PFSK-1 (cell line): ENCODE measurements around the gene CCDC12.

Experiments used
- FOXP2 ChIP-seq: optimal IDR thresholded peaks from 2 replicates; pipeline ENCODE3; 2011; ENCODE audit warnings: borderline replicate concordance, control low read depth, inconsistent platforms; ENCODE audit not compliant: insufficient read depth; ENCODE audit errors: extremely low read length, extremely low read depth
- POLR2AphosphoS5 ChIP-seq: IDR thresholded peaks from 2 replicates; pipeline ENCODE4 v1.6.1; 2012; ENCODE audit warnings: low read depth, mild to moderate bottlenecking, control low read depth, low read length, moderate library complexity
- REST ChIP-seq, 2 experiments: IDR thresholded peaks; 2 replicates each; pipeline versions ENCODE4 v1.6.1 to v1.8.0; 2011 to 2012; ENCODE audit warnings: low read depth in 2 of 2, low read length in 2 of 2, control low read depth in 1 of 2, inconsistent platforms in 1 of 2, mild to moderate bottlenecking in 1 of 2, moderate library complexity in 1 of 2; ENCODE audit not compliant: insufficient read depth in 1 of 2
- SIN3A ChIP-seq: IDR thresholded peaks from 2 replicates; pipeline ENCODE4 v1.6.1; 2012; ENCODE audit warnings: mild to moderate bottlenecking, low read length, moderate library complexity, borderline replicate concordance; ENCODE audit not compliant: insufficient read depth
- TAF1 ChIP-seq: IDR thresholded peaks from 2 replicates; pipeline ENCODE4 v1.6.1; 2012; ENCODE audit warnings: low read length, control low read depth, borderline replicate concordance; ENCODE audit not compliant: insufficient read depth

CCDC12 gene

GRCh38 chr3:46904303-46905212 lies 72.0 kb downstream of the CCDC12 start:
- TF ChIP-seq FOXP2 (no peak), SIN3A (no peak), REST (IDR thresholded peaks at IDR 0.05; ENCODE audit: insufficient read depth in 1 of 2, low read depth in 2 of 2, low read length in 2 of 2) (no peak), TAF1 (no peak), POLR2AphosphoS5 (no peak)

- no peak for TF ChIP-seq FOXP2
- TF ChIP-seq TAF1, result no peak
- TF ChIP-seq REST (IDR thresholded peaks at IDR 0.05; ENCODE audit: insufficient read depth in 1 of 2, low read depth in 2 of 2, low read length in 2 of 2), result no peak
- TF ChIP-seq SIN3A, result no peak
- TF ChIP-seq POLR2AphosphoS5, result no peak
These were observed 72.9 kb downstream of the CCDC12 start for GRCh38 chr3:46903341-46904302.

GRCh38 chr3:46902188-46902631 lies 74.3 kb downstream of the CCDC12 start:
- no peak for TF ChIP-seq FOXP2
- TF ChIP-seq TAF1, result no peak
- TF ChIP-seq SIN3A, result no peak
- TF ChIP-seq REST (IDR thresholded peaks at IDR 0.05; ENCODE audit: insufficient read depth in 1 of 2, low read depth in 2 of 2, low read length in 2 of 2), result no peak
- TF ChIP-seq POLR2AphosphoS5, result no peak

- TF ChIP-seq FOXP2 (no peak), REST (IDR thresholded peaks at IDR 0.05; ENCODE audit: insufficient read depth in 1 of 2, low read depth in 2 of 2, low read length in 2 of 2) (no peak), TAF1 (no peak), SIN3A (no peak), POLR2AphosphoS5 (no peak)
These were observed 74.9 kb downstream of the CCDC12 start for GRCh38 chr3:46901591-46902187.
